NCI-H1048 (cell line): ENCODE measurements around the gene CA9.

Experiments
- DNase-seq: peaks from one replicate; lab custom pipeline; 2025; lab: John Stamatoyannopoulos, UW

CA9 gene

DNA sequence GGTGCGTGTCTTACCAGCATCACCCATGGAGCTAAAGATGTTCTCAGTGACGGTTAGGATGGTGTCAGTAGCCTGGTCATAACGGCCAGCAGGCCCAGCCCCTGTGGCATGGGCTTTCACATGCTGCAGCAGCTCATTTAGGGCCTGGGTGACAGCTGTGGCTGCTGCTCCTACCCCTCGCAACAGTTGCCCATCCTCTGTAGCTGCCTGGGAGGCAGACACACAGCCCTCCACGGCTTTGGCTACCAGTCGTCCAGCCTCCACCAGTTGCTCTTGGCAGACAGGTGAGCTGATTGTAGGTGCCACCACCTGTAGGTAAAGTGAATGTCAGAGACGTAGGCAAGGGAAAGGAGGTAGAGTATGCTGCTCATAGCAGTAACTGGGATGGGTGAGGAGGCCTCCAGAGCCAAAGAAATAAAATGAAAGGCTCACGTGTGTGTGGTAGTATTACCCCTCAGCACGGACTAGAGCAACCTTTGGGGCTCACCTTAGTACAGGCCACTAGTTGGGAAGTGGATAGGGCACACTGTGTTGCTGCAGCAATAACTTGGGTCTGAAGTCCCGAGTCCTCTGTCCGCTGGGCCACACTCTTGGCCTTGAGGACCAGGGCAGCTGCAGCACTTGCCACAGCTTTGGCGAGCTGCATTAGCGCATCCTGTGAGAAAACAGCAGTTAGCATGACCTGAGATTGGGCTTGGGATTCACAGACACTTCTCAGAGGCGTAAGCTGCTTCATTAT lies 43.6 kb downstream of the CA9 start:
- DNase-seq, result no peak

DNA sequence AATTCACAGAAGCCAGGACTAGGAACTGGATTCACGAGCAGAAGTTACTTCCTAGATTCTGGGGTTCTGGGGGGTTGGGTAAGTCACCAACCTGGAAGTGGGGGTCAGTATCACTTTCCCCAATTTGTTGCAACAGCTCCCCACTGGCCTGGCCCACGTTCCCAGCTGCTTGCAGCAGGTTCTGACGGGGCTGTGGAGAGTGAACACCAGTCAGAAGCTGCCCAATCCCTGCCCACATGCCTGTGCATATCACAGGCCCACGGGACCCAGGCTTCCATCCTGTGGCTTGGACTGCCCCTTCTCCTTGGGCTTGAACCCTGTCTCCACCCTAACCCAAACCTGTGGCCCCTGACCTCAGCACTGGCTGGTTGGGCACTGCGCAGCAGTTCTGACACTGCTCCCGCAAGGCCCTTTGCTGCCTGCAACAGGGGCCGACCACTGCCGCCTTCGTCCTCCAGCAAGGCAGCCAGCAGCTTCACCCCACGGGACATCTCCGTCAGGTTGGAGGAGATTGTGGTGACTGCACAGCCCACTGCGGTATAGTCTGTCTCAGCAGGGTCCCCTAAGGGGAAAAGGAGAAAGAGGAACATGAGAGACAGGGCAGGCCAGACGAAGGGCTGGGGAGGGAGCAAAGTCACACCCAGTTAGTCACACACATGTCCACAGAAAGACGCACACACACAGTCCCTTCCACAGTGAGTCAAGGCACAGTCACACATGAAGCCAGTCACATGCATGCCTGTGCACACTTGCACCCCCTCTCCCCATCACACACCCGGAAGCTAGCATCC lies 45.2 kb downstream of the CA9 start:
- no peak for DNase-seq

DNA sequence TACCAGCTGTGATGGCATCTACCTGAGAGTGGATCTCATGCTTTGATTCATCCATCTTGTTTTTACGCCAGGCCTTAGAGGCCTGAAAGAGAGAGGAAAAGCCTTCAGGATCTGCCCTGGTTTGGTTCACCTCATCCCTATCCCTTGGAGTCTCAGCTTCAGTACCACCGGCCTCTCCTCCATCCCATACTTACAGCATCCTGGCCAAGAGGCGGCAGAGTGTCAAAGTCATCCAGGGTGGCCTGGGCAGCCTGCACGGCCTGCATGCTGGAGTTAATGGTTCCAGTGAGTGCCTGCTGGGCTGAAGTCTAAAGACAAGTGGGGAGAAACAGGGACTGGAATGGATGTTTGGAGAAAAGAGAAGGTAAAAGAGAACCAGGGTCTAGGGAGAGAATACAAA lies 45.8 kb downstream of the CA9 start:
- no peak for DNase-seq

DNA sequence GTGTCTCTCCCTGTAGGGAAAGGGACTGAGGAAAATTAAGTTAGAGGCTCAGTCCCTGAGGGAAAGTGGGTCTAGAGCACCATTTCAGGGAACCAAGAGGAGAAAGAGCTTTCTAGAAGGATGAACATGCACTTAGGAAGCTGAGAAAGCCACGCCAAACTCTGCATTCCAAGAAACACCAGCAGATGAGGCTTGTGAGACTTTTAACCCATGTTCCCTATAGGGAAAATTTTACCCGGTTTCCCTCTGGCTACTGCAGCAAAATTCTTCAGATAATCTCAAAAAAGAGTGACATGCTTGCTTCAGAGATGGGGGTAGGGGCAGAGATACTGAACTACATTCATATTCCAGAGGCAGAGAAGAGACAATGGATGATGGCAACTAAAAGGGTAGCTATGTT lies 49.7 kb downstream of the CA9 start:
- DNase-seq, result no peak

DNA sequence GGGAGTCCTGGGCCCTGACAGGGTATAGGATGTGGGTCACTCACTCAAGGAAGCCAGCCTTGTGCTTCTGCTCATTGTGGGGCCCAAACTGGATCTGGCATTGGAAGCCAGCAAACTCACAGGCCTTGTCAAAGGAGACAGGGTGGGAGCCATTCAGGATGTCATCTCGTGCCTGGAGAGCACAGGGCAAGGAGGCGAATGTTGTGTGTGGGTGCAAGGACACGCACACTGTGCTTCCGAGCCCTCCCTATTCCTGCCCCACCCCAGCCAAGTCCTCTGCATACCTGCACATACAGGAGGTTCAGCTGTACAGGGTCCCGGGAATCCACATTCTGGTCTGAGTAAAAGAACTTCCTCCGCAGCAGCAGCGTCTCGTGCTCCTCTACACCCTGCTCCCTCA lies 50.2 kb downstream of the CA9 start:
- DNase-seq, result no peak

DNA sequence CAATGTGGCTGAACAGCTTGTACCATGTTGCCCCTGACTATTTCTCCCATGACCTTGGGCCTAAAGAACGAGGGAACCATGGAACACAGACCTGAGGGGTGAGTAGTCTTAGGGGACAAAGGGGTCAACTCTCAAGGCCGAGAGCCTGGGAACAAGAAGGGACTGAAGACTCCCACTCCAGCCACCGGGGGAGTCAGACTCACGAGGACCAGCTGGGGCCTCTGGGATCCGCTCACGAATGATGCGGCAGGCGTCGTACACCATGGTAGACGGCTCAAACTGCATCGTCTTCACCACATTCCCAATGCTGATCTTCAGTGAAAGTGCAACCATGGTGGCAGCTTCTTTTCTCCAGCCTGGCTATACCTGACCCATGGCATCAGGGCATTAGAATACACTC lies 51.6 kb downstream of the CA9 start:
- DNase-seq, result no peak

DNA sequence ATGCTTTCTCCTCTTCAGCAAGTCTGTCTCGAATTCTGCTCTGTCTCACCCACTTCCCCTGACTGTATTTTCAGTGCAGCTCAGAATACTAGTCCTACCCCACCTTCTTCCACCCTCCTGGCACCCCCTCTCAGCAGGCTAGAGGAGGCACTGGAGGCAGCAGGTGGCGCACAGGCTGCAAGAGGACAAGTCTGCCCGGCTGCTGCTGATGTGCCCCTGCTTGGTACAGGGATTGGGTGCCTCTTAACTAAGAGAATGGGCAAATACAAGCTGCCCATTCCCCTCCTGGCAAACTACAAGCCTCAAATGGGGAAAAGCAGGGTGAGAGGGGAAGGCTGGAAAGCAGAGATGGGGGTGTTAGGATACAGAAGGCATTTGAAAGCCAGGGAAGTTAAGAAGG lies 53.2 kb downstream of the CA9 start:
- no peak for DNase-seq

DNA sequence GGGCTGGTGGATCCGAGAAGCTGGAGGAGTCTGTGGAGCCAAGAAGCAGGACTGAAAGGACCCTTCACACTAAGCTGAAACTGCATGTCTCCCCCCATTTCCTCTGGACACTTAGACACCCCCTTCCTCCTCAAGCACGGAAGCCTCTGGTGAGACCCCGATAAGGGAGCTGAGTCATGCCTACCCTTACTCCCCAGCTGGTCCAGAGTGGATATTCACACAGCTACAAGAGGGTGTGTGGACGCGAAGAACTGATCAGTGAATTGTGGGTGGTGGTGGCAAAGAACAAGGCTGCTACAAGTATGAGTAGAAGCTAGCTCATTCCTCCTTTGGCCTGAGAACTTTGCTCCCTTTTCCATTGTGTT lies 53.9 kb downstream of the CA9 start:
- no peak for DNase-seq

DNA sequence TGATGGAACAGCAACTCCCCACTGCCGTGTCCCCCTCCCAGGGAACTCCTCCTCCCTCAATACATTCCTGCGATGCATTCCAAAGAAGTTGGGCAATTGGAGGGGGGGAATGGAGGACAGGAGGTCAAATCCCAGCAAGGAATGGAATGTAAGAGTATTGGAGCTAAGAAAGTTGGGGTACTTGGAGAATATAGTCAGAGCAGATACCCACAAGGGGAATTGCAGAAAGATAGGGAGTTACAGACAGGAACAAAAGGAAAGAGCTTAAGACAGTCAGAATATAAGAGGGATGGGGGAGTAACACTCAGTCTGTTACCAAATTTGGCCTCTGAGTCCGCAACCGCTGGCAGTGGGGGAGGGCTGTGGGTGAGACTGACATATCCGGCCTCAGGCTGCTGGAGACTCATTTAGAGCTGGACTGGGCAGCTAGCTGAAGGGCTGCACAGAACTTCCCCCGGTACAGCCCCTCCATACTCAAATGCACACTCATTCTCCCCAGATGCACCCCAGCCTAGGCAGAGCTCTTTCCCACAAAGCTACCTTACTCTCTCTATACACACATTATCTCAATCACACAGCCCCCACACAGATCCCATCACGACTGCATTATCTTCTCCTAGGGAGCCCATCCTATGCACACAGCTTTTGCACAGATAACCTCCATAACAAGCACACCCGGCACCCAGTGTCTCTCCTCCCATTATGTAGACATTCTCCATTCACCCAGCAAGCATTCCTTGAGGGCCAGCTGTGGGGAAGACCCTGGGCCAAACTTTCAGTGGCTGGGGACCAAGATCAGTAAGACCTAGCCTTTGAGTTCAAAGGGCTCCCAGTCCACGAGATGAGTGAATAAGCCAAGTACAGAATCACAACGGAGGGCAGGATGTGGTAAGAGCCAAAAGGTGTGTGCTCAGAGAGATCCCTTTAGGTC lies 54.6 kb downstream of the CA9 start:
- DNase-seq, result no peak

DNA sequence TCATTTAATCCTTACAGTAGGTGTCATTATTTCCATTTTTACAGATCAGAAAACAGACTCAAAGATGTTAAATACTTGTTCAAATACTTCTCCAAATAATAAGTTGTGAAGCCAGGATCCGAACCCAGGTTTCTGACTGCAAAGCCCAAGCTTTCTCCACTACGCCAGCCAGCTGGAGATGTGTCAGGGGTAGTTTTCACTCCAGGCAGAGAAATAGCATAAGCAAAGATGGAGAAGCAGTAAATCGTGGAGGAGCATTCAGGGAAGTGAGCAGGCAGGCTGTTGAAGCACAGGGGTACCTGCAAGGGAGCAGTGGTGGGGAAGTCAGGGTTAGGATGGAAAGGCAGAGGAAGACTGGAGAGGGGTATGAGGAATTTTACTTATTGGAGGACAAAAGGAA lies 55.4 kb downstream of the CA9 start:
- no peak for DNase-seq

DNA sequence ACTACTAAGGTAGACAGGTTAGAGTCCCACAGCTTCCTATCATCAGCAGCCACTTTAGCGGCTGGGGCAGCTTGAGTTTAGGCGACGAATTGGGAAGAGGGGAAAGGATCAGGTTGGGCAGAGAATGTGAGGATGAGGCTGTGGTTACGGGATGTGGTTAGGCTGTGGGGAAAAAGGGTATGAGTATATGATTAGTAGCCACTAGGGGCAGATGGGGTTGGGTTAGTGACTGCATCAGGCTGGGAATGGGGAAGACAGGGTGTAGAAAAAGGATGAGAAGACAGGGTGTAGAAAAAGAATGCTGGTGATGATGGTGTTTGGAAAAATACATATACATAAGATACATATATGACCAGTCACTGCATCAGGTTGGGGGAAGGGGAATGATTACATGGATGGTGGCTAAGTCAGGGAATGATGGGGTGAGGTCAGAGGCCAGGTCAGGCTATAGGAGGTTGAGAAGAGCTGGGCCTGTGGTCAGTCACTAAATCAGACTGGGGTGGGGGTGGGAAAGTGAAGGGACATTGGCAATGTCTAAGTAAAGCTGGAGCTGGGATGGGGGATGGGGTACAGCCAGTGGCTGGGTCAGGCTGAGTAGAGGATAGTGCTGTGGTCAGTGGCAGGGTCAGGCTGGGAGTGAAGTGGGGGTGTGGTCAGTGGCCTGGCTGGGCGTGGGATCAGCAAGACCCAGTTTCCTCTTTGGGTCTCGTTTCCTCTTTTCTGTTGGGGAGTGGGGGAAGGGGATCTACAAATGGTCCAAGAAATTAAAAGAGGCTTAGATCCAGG lies 56.2 kb downstream of the CA9 start:
- DNase-seq, result no peak

DNA sequence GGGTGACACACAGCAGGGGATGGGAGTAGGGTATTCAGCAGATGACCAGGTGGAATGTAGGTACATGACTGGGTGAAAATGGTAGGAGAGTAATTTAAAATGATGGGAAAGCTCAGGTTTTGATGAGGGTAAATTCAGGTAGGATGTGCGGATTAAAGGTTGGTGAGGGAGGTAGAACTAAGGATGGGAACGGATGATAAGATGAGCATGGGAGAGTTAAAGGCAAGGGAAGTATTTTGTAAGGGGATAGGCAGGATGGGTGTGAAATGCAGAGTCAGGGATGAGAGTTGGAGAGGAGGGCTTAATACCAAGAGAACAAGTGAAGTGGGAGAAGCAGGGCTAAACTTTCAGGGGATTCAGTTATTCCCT lies 56.7 kb downstream of the CA9 start:
- DNase-seq, result no peak
